HG03060 (cell line): ENCODE results near the gene USP38.
"Not testable (repeated sequence)": the region's sequence is repeated elsewhere in the genome, so short reads cannot be mapped to it uniquely, and the experiment has no call there.

Experiments used
- ATAC-seq: cut with Tn5 transposase; IDR thresholded peaks from one replicate; pipeline ENCODE4 v1.9.1; 2021; ENCODE audit warnings: low read depth, moderate number of reproducible peaks; ENCODE audit not compliant: unreplicated experiment

USP38 gene, protein sequence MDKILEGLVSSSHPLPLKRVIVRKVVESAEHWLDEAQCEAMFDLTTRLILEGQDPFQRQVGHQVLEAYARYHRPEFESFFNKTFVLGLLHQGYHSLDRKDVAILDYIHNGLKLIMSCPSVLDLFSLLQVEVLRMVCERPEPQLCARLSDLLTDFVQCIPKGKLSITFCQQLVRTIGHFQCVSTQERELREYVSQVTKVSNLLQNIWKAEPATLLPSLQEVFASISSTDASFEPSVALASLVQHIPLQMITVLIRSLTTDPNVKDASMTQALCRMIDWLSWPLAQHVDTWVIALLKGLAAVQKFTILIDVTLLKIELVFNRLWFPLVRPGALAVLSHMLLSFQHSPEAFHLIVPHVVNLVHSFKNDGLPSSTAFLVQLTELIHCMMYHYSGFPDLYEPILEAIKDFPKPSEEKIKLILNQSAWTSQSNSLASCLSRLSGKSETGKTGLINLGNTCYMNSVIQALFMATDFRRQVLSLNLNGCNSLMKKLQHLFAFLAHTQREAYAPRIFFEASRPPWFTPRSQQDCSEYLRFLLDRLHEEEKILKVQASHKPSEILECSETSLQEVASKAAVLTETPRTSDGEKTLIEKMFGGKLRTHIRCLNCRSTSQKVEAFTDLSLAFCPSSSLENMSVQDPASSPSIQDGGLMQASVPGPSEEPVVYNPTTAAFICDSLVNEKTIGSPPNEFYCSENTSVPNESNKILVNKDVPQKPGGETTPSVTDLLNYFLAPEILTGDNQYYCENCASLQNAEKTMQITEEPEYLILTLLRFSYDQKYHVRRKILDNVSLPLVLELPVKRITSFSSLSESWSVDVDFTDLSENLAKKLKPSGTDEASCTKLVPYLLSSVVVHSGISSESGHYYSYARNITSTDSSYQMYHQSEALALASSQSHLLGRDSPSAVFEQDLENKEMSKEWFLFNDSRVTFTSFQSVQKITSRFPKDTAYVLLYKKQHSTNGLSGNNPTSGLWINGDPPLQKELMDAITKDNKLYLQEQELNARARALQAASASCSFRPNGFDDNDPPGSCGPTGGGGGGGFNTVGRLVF

DNA sequence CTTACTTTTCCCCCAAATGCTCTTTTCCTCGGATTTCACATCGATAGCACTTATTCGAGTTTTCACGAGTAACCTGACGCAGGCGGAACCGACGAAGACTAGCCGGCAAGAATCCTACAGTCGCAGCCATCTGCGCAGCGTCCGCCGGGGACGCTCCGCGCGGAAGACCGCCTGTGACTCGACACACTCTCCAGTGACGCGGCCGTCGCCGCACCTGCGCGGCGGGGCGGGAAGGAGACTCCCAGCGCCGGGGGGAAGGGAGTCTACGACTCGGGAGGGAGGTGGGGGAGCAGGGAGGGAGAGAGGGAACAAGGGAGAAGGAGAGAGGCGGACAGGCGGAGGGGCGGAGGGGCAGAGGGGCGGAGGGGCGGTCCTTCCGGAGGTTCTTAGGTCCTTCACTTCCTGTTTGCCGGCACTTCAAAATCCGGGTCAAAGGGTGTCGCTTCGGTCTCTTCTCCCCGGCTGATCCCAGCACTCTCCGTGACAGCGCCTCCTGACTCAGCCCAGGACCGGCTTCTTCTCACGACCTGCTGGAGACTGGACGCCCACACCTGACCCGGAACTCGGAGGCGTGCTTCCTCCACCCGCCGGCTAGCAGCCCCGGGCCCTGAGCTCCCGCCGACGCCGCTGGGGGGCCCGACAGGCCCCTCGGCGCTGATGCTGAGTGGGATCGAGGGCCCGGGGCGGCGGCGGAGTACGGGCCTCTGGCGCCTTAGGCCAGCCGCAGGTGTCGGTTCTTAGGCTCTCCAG, at the start of gene USP38:
Gene USP38 (plus strand): TSS at position 415 of the 750 bp plus-strand sequence. CDS start 534 bp downstream, outside the sequence.
- peak; percentile 43 for ATAC-seq

DNA sequence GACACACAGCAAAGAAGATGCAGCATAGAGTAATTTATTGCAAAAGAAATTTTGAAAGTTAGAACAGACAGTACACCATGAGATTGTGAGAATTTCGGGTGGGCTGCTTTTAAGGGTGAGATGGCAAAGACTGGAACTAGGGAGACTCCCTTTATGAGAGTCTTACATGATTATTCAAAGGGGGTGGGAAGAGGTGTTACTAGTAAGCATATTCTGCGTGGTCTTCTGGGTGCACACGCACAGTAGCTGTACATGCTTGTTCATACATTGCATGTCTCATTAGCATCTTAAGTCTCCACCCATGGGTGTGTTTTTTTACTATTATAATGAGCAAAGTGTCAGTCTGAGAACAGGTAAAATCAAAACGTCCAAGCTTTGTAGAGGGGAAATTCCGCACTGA, 49.4 kb upstream of the USP38 start:
- ATAC-seq, result no peak

GRCh38 chr4:143140696-143141095, 44.0 kb upstream of the USP38 start:
- ATAC-seq, result no peak

DNA sequence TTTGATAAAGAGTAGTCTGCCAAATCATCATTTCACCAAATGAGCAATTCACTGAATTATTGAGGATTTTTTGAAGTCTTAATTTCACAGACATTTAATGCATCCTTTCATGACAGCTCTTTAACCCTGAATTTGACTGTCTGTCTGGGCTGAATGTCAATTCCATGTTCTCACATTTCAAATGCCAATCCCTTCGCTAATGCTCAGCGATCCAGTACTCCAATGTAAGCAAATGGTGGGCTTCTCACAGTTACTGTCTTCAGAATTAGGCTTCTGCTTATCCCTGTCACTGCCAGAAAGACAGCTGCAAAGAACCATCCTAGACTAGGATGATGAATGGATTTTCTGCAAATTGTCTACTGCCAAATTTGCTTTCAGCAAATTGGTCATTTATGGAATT, 36.2 kb upstream of the USP38 start:
- ATAC-seq, result no peak

DNA sequence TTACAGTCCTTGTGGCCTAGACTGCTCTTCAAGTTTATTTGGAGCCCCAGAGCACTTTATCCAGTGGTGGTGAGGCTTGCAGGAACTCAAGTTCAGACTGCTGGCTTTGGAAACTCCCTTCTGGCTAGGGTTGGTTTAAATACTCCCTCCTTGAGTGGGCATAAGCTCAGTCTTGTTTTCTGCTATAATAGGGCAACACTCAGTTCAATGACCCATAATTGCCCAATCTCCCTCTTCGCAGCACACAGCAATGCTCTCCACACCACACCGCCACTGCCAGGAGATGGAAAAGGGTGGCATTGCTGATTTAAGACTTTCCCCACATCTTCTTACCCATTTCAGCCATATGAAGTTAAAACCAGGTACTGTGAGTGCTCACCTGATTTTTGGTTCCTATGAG, 27.9 kb upstream of the USP38 start:
- no peak for ATAC-seq

DNA sequence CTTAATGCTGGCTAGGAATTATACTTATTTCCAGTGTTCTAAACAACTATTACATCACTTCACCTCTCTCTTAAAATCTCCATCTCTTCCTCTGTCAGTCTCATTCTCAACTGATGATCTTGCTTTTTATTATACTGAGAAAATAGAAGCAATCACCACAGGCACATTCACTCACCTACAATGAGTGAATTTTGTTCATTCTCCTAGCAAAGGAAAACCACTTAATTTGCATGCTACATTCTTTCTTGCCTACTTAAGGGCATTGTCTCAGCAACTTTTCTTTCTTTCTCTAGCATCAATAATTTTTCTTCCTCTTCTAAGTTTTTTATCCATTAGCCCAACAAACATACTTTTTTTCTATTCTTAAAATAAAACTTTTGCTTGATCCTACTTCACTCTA, 21.1 kb upstream of the USP38 start:
- ATAC-seq, result no peak

- ATAC-seq, result not testable (repeated sequence)
These were observed 18.0 kb upstream of the USP38 start for GRCh38 chr4:143166722-143167121.

DNA sequence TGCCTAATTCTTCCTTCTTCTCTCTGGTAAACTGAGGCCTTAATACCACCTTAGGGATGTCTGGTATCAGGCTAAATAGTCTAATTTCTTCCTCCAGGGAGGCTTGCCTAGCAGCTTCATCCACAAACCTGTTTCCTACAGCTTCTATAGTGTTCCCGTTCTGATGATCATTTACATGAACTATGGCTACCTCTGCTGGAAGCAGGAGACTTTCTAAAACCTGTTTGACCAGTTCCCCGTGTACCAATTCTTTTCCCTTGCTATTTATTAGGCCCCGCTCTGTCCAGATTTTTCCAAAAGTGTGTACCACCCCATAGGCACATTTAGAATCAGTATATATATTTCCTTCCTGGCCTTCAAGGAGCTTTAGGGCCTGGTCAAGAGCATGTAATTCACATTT, 5.8 kb upstream of the USP38 start:
- no peak for ATAC-seq

DNA sequence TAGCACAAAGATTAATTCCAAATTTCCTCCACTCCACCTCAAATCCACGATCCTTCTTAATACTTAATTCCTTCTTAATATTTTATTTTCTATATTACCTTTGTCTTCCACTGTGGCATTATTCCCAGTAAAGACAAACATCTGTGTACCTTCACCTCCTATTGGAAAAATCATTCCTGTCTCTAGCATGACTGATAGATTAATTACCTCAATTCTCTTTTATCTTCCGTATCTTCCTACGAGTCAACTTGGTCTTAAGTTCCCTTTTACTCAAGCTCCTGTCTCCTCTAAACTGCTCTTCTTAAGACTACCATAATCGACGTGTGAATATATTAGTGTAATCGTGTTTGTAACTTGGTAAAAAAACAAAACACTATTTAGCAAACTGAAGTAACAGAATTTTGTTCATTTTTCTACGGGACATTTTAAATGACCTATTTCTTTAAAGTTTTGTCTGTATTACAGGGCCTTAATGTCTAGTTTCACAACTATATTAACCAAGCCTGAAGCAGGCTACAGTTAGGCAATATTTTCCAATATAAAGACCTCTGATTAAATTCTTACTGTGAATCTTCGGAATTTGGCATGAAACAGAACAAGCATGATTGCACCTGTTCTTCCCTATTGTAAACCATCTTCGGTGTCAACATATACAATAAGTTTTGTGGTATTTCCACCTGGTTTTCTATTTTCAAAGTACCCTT, 1.1 kb upstream of the USP38 start:
- no peak for ATAC-seq

GRCh38 chr4:143184217-143184502, 557 bp upstream of the USP38 start:
- ATAC-seq, result peak; percentile 12

DNA sequence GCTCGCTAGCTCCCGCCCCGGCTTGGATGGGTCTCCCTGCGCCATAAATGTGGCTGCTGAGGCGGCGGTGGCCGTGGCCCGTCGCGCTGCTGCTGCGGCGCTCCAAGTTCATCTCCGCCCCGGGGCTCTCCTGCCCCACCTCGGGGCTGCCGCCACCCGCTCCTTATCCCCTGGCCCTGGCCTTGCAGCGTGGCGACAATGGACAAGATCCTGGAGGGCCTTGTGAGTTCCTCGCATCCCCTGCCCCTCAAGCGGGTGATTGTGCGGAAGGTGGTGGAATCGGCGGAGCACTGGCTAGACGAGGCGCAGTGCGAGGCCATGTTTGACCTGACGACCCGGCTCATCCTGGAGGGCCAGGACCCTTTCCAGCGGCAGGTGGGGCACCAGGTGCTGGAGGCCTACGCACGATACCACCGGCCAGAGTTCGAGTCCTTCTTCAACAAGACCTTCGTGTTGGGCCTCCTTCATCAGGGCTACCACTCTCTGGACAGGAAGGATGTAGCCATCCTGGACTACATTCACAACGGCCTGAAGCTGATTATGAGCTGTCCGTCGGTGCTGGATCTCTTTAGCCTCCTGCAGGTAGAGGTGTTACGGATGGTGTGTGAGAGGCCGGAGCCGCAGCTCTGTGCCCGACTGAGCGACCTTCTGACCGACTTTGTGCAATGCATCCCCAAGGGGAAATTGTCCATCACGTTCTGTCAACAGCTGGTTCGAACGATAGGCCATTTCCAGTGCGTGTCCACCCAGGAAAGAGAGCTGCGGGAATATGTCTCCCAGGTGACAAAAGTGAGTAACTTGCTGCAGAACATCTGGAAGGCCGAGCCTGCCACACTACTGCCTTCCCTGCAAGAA, 763 bp downstream of the USP38 start:
- peak; percentile 13 for ATAC-seq

DNA sequence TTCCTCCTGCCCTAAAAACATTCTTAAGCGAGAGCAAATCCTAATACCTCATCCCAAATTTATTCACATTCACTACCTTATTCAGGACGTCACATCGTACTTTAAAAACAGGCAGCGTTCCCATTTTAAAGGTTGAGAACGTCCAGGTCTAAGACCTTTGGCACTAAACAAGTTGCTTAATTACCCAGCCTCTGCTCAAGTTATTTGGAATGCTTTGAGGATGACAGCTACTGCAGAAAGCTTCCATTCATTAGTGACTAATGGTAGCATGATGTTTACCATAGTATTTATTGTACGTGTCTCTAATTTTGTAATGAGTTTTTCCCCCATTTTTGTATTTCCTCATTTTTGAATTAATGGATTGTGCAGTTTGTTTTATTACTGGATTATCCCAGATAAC, 1.5 kb downstream of the USP38 start:
- no peak for ATAC-seq

GRCh38 chr4:143186649-143187048, 1.9 kb downstream of the USP38 start:
- ATAC-seq, result no peak

DNA sequence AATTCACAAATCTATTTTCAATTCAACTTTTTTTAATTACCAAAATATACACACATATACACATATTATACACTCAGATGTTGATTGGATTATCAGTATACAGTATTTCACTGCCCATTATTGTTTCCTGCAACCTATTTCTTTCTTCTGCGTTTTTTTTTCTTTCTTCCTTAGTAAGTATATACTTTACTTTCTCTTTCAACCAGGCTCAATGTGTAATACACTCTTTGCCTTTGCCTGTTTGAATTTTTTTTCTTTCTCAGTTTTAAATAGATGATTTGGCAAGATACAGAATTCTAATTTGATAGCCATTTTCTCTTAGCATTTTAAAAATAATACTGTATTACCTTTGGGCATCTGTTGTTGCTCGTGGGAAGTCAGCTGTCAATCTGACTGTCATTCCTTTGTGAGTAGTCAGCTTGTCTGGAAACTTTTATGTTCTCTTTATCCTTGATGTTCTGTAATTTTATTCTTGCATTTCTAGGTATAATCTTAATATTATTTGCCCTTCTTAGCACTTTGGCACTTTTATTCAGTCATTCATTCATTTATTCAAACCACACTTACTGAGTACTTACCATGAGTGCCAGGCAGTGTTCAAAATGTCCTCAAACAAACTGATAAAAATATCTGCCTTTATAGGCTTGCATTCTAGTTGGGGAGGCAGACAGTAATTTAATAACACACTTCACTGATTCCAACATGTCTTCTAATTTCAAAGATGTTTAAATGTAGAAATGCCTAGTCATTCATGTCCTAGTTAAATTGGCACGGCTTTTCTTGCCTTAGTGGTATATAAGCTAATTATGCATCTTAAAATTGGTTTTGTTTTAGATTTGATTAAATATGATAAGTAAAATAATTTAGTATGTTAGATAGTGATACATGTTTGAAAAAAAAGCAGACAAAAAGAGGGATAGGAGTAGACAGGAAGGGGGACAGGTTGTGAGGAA, 3.7 kb downstream of the USP38 start:
- no peak for ATAC-seq

GRCh38 chr4:143189528-143189927, 4.8 kb downstream of the USP38 start:
- ATAC-seq, result no peak

- ATAC-seq, result no peak
These were observed 10.9 kb downstream of the USP38 start for GRCh38 chr4:143195581-143195980.

- no peak for ATAC-seq
These were observed 11.6 kb downstream of the USP38 start for GRCh38 chr4:143196323-143196722.

GRCh38 chr4:143199503-143199902, 14.8 kb downstream of the USP38 start:
- ATAC-seq, result no peak
